RWPE2 (cell line): Measurements from ENCODE around the gene TSHZ2.
"Not testable (repeated sequence)": the region's sequence is repeated elsewhere in the genome, so short reads cannot be mapped to it uniquely, and the experiment has no call there.

Experiments
- ATAC-seq: fragments of 200-7000 bp; cut with Tn5 transposase; 3 replicates; pipeline ENCODE4 v1.9.1; 2021; ENCODE audit warnings: low read depth
- DNase-seq: peaks from one replicate; pipeline ENCODE4 v3.0.0-alpha.2; 2020; ENCODE audit warnings: low spot score
- H3K27ac ChIP-seq: fragments of 450-650 bp; 2 replicates; pipeline ENCODE4 v1.5.1; 2017; ENCODE audit warnings: mild to moderate bottlenecking; ENCODE audit not compliant: poor library complexity, severe bottlenecking
- H3K27me3 ChIP-seq: fragments of 250-450 bp; sonication (Bioruptor Pico); 2 replicates; pipeline ENCODE4 v1.5.1; 2021; ENCODE audit warnings: mild to moderate bottlenecking, moderate library complexity; ENCODE audit not compliant: insufficient read depth, poor library complexity, severe bottlenecking
- H3K36me3 ChIP-seq: fragments of 250-450 bp; sonication (Bioruptor Pico); 2 replicates; pipeline ENCODE4 v1.5.1; 2020; ENCODE audit warnings: low read depth, mild to moderate bottlenecking, moderate library complexity
- H3K4me1 ChIP-seq: fragments of 250-450 bp; sonication (Bioruptor Pico); 2 replicates; pipeline ENCODE4 v1.5.1; 2021; ENCODE audit warnings: mild to moderate bottlenecking, moderate library complexity; ENCODE audit not compliant: insufficient read depth, poor library complexity, severe bottlenecking
- H3K4me3 ChIP-seq: fragments of 250-450 bp; sonication (Bioruptor Pico); 2 replicates; pipeline ENCODE4 v1.5.1; 2021; ENCODE audit warnings: mild to moderate bottlenecking, moderate library complexity; ENCODE audit not compliant: severe bottlenecking
- H3K9me3 ChIP-seq: fragments of 250-450 bp; sonication (Bioruptor Pico); 2 replicates; pipeline ENCODE4 v1.5.1; 2021; ENCODE audit warnings: mild to moderate bottlenecking, moderate library complexity; ENCODE audit not compliant: severe bottlenecking
- TF ChIP-seq, protein P1 (sequence below): fragments of 450-650 bp; IDR thresholded peaks from one replicate; pipeline ENCODE4 v1.5.1; 2017; ENCODE audit warnings: mild to moderate bottlenecking, moderate library complexity; ENCODE audit not compliant: poor library complexity, severe bottlenecking

Gene TSHZ2

DNA sequence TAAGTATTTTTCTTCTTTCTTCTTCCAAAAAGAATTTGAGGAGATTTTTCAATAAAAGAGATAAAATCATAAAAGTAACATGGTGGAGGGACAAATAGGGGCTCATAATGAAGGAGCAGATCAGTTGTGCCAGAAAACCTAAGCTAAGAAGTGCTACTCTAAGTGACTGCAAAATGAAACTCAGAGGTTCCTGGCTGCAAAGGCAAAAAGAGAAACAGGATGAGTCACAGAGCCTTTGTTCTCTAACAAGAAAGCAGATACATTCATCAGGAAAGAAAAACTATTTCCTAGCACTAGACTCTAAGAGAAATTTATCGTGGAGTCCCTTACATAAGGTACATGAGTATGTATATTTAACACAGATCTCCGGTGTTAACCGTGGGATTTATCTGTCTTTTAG, 49.8 kb downstream of the TSHZ2 start:
- peak; percentile 68 for ATAC-seq
- no peak overlapping the region for H3K4me3 ChIP-seq
- H3K36me3 ChIP-seq: no peaks in the 10 kb centered on the region
- no peaks in the 10 kb centered on the region for H3K27me3 ChIP-seq
- TF ChIP-seq, protein P1, sequence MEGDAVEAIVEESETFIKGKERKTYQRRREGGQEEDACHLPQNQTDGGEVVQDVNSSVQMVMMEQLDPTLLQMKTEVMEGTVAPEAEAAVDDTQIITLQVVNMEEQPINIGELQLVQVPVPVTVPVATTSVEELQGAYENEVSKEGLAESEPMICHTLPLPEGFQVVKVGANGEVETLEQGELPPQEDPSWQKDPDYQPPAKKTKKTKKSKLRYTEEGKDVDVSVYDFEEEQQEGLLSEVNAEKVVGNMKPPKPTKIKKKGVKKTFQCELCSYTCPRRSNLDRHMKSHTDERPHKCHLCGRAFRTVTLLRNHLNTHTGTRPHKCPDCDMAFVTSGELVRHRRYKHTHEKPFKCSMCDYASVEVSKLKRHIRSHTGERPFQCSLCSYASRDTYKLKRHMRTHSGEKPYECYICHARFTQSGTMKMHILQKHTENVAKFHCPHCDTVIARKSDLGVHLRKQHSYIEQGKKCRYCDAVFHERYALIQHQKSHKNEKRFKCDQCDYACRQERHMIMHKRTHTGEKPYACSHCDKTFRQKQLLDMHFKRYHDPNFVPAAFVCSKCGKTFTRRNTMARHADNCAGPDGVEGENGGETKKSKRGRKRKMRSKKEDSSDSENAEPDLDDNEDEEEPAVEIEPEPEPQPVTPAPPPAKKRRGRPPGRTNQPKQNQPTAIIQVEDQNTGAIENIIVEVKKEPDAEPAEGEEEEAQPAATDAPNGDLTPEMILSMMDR: no peak
- no peaks in the 10 kb centered on the region for H3K9me3 ChIP-seq
- peaks cover 15% of the 10 kb centered on the region for H3K4me1 ChIP-seq
- no peak for DNase-seq
- no peak overlapping the region for H3K27ac ChIP-seq

DNA sequence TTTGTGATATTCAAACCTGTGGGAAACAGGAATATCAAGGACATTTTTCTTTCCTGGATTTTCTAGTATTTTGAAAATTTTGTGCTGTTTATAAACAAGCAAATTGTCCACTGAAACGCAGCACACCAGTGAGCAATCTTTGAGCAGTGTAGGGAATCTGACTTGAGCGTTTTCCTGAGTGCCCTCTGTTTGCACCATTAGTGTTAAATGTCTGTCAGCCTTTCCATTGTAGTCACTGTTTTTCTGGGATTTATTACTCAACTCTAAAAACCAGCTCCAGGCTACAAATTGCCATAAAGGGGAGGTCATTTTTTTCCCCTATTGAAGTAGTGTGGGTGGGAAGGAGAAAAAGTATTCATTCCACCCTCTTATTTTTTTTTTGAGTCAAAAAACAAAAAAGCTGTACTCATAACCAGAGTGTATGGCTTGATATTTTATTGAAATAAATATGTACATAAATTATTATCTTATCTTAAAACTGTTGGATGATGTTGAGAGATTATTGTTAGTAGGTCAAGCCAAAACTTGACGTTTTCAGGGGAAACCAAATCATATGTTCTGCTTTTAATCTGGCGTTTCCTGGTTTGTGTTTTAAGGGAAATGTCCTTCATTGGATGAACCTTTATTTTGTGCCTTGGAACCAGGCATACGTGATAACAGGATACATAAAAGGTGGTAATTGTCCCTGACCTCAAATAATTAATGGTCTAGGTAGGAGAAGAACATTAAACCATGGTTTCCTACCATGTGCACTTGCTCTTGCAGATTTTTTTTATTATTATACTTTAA, 51.8 kb downstream of the TSHZ2 start:
- ATAC-seq: no peak
- Histone ChIP-seq H3K36me3 (no peaks in the 10 kb centered on the region), H3K4me3 (no peak overlapping the region), H3K27ac (no peak overlapping the region), H3K4me1 (peaks cover 15% of the 10 kb centered on the region), H3K27me3 (no peaks in the 10 kb centered on the region), H3K9me3 (no peaks in the 10 kb centered on the region)
- DNase-seq: no peak
- TF ChIP-seq, protein P1: no peak

- not testable (repeated sequence) for DNase-seq, H3K36me3 ChIP-seq, ATAC-seq, H3K9me3 ChIP-seq, H3K4me1 ChIP-seq, H3K27ac ChIP-seq, H3K4me3 ChIP-seq, H3K27me3 ChIP-seq
Observed at GRCh38 chr20:53024653-53025052, 52.5 kb downstream of the TSHZ2 start.

DNA sequence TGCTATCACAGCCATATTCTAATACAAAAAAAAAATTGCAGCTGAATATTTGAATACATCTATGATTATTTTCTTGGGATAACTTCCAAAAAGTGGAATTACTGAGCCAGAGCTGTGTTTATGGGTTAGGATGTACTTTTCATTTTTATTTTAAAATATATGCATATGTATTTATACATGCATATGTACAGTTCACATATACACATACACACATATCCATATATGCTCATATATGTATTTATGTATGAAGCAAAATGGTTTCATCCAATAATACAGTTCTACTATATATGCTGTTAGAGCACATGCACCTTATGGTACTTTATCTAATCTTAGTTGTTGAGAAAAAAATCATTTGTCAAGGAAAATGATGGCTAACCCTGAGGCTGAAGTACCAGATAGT, 54.9 kb downstream of the TSHZ2 start:
- Histone ChIP-seq H3K9me3 (no peaks in the 10 kb centered on the region), H3K27me3 (no peaks in the 10 kb centered on the region), H3K27ac (no peak overlapping the region), H3K36me3 (no peaks in the 10 kb centered on the region), H3K4me3 (no peak overlapping the region), H3K4me1 (peaks cover under 1% of the 10 kb centered on the region)
- TF ChIP-seq, protein P1: no peak
- no peak for ATAC-seq
- DNase-seq: no peak

GRCh38 chr20:53028337-53029007, 56.3 kb downstream of the TSHZ2 start:
- Histone ChIP-seq H3K4me1 (peaks cover 8% of the 10 kb centered on the region), H3K36me3 (no peaks in the 10 kb centered on the region), H3K9me3 (no peaks in the 10 kb centered on the region), H3K27me3 (no peaks in the 10 kb centered on the region), H3K27ac (no peak overlapping the region), H3K4me3 (no peak overlapping the region)
- DNase-seq (no peak), ATAC-seq (peak; percentile 23; the same call in 1 of the 3 replicates)
- TF ChIP-seq, protein P1: no peak
